GM19099 (cell line): ENCODE data around the gene SYT15.
"Not testable (repeated sequence)": the region's sequence is repeated elsewhere in the genome, so short reads cannot be mapped to it uniquely, and the experiment has no call there.

Source experiments
- POLR2A ChIP-seq: IDR thresholded peaks from 3 replicates; pipeline ENCODE4 v1.6.1; 2011; ENCODE audit warnings: low read depth; ENCODE audit not compliant: insufficient read length; ENCODE audit errors: extremely low read depth

SYT15 gene

DNA sequence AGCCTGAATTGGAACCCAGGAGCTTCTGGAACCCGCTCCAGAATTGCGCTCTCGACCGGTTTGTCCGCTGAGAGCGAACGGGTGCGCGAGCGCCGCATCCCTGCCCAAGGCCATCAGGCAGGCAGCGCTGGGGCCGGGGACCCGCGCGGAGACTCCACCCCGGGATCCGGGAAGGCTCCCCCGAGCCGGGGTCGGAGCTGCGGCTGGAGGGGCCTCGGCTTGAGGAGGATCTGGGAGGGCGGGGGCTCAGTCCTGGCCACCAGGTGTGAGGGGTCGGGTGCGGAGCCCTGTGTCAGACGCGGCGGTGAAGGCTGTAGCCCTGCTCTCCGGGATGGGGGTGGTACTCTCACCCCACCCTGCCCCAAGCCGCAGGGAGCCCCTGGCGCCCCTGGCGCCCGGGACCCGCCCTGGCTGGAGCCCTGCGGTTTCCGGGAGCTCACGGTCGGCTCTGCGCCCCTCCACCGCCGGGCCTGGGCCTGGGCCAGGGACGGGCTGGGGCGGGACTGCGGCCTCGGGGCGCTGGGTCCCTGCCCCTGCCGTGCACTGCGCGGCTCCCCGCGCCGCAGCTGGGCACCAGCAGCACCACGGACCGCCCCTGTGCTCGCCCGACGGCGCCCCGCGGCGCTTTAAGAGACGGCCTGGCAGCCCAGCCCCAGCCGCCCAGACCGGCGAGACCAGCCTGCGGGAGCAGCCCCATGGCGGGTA lies at the start of gene SYT15:
Gene SYT15, plus strand, starts transcription at position 655 of the 705 bp plus-strand sequence. Its CDS starts 41 bp downstream, at position 696.
- not testable (repeated sequence) for TF ChIP-seq POLR2A

DNA sequence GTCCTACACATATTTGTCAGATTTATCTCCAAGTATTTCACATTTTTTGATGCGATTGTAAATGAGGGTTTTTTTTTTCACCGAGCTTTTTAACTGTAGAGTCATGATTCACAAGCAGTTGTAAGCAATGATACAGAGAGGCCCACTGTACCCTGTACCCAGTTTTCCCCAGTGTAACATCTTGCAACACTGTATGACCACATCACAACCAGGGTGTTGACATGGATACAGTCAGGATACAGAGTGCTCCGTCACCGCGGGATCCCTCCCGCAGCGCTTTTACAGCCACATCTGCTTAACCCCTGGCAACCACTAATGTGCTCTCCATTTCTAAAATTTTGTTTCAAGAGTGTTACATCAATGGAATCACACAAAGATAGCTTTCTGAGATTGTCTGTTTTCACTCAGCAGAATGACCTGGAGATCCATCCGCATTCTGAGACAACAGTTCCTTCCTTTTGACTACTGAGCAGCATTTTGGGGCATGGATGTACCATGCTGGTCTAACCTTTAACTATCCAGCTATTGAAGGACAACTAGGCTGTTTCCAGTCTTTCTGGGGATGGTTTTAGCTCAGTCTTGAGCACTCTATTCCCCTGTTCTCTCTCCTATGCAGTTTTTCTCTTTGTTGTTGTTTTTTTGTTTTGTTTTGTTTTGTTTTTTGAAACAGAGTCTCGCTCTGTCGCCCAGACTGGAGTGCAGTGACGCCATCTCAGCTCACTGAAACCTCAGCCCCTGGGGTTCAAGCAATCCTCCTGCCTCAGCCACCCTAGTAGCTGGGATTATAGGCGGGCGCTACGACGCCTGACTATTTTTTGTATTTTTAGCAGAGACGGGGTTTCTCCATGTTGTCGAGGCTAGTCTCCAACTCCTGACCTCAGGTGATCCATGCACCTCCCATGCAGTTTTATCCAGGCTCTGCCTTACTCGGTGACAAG lies 48.4 kb upstream of the SYT15 start:
- no peak for TF ChIP-seq POLR2A

DNA sequence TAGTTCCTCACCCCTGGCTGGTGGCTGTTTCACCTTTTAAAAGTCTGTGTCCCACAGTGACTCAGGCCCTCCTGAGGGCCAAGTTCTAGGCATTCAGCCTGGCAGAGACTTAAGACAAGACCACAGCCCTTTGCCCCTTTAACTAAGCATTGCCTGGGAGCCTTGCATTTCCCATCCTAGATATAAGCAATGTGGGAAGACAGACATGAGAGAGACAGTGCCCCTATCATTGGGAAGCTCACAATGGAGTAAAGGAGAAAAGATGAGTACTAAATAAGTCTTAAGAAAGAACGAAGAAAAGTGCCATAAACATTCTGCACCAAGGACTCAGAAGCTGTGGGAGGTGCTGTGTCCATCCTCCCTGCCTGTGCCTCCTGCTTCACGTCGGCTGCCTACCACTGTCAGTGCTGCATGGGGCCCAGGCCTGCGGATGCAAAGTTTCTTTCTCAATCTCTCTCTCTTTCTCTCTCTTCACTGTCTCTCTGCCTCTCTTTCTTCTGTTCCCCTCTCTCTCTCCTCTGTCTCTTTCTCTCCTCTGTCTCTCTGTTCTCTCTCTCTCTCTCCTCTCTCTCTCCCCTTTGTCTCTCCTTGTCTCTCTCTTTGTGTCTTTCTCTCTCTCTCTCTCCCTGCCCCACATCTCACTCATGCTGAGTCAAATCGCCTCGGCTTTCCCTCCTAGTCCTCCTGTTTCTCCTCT lies 44.0 kb upstream of the SYT15 start:
- TF ChIP-seq POLR2A, result no peak

DNA sequence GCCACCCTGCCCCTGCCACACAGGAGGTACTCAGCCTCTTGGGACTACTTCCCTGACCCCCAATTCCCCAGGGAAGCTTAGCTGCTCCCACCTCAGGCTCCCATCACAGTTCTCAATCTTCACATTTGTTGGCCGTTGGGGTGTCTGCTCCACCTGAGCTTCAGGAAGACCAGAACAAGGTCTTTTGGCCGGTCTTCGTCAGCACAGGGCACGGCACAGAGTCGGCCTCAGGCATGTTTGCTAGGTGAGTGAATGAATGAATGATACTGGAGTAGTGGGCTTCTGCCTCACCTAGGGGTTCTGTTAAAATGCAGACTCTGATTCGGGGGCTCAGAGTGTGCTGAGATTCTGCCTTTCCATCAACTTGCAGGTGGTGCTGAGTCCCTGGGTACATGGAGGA lies 42.8 kb upstream of the SYT15 start:
- TF ChIP-seq POLR2A, result no peak

DNA sequence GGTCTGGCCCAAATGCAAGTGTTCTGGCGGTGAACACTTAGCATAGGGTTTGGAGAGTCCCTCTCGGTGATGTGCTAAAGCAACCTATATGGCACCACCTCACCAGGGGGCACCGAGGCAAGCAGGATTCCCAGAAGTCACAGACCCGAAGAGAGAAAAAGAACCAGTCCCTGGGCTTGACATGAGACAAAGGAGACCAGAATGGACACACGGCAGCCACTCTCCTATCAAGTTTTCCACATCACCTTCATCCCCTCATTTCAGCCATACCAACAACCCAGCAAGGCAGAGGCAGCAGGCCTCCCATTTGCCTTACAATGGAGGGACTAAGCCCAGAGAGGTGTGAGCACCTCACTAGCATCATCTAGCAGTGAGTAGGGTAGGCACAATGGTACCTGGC lies 42.1 kb upstream of the SYT15 start:
- no peak for TF ChIP-seq POLR2A

DNA sequence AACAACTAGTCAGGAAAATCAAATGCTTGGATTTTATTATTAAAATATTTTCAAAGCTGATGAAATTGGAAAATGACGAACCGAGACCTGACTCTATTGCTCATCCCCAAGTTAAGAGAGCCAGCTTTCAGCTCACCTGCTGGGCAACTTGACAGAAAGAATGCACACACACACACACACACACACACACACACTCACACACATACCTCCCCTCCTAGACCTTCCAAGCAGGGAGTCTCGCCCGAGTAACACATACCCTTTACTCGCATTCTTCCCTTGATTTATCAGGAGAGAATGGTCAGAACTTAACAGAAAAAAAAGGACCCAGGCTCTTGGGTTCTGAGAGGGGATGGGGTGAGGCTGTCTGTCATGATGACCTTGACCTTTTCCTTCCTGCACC lies 41.6 kb upstream of the SYT15 start:
- TF ChIP-seq POLR2A, result no peak

DNA sequence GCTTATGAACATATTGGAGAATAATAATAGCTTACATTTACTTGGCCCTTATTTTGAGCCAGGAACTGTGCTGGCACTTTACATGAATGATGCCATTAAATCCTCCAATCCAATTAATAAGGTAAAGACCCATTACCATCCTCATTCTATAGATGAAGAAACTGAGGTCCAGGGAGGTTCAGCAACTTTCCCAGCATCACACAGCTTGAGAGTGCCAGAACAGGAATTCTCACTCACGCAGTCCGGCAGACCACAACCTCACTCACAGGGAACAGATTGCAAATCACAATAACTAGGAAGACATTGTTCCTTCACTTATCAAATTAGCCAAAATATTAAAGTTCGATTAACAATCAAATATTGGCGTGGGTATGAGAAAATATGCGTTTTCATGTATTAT lies 40.8 kb upstream of the SYT15 start:
- no peak for TF ChIP-seq POLR2A

DNA sequence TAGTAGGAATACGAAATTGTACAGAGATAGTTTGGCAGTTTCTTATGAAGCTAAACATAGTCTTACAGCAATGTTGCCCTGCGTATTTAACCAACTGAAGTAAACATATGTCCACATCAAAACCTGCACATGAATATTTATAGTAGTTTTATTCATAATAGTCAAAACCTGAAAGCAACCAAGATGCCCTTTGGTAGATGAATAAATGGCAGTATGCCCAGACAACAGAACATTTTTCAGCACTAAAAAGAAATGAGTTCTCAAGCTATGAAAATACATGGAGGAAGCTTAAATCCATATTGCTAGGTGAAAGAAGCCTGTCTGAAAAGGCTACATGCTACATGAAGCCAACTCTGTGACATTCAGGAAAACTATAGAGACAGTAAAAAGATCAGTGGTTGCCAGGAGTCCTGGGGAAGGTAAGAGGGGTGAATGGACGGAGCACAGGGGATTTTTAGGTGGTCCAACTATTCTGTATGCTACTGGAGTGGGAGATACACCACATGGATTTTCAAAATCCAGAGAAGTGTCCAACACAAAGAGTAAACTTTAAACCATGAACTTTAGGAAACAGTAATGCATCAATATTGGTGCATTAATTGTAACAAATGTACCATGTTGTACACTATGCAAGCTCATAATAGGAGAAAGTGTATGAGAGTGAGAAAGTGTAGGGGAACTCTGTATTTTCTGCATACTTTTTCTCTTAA lies 40.1 kb upstream of the SYT15 start:
- TF ChIP-seq POLR2A, result no peak

DNA sequence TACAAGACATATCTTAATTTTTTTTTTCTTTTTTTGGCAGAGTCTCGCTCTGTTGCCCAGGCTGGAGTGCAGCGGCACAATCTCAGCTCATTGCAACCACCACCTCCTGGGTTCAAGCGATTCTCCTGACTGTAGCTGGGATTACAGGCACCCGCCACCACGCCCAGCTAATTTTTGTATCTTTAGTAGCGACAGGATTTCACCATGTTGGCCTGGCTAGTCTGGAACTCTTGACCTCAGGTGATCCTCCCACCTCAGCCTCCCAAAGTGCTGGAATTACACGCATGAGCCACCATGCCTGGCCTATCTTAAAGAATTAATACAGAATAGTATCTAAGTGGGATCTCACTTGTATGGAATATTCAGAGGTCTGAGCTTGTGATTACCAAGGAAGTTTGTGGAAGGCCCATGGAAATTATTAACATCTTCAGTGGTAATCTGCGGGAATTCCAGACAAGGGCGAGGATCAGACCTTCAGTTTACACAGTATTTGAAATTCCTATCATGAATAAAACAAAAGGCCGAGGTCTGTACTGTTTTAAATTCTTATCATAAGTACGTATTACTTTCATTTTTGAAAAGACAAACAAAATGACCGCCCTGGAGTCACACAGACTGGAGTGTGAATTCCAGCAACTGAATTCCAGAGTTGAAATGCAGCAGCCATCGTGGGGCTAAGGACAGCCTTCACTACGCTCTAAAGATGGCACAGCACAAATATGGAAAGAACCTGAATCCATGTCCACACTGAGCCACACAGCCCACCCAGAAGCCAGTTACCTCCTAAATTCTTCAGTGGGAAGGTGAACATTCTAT lies 39.1 kb upstream of the SYT15 start:
- TF ChIP-seq POLR2A, result no peak

DNA sequence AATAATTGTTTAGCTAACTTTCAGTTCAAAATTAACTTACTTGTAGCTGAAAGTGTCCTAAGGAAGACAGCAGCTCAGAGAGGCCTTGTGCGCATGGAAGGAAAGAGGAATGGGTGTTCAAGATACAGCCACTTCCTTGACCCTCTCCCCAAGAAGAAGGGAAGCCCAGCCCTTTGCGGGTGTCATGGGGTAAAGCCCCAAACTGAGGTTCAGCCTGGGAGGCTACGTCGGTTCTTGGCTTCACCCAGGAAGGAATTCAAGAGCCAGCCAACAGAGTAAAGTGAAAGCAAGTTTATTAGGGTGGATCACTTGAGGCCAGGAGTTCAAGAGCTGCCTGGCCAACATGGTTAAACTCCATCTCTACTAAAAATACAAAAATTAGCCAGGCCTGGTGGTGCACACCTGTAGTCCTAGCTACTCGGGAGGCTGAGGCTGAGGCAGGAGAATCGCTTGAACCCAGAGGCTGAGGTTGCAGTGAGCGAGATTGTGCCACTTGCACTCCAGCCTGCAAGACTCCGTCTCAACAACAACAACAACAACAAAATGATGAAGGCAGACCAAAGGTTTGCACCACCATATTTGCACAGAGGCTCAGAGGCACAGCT lies 38.4 kb upstream of the SYT15 start:
- no peak for TF ChIP-seq POLR2A

DNA sequence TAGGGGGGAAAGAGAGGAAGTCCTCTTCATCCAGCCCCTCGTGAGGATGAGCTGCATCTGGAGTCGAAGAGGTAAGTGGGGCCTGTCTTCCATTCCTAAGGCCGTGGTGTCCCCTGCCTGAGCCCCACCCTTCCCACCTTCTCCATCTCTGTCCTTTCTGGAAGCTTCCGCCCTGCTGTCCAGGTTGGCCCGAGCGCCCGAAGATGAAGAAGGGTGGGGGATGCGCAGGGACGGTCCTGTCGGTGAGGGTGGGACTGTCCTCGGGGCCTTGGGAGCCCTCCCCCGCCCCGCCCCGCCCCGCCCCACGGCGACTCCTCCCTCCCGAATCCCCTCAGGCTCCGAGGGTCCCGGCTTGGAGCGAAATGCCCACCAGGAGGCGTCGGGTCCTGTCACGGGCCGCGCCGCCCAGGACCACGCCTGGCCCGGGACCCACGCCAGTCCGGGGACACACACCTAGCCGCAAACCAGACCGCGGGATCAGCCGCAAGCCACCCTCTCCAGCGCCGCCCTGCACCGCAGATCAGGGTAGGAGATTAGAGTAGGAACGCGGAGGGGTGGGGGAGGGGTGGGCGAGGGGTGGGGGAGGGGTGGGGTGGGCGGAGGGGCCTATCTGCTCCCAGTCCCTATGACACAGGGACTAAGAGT lies 37.8 kb upstream of the SYT15 start:
- TF ChIP-seq POLR2A, result no peak

DNA sequence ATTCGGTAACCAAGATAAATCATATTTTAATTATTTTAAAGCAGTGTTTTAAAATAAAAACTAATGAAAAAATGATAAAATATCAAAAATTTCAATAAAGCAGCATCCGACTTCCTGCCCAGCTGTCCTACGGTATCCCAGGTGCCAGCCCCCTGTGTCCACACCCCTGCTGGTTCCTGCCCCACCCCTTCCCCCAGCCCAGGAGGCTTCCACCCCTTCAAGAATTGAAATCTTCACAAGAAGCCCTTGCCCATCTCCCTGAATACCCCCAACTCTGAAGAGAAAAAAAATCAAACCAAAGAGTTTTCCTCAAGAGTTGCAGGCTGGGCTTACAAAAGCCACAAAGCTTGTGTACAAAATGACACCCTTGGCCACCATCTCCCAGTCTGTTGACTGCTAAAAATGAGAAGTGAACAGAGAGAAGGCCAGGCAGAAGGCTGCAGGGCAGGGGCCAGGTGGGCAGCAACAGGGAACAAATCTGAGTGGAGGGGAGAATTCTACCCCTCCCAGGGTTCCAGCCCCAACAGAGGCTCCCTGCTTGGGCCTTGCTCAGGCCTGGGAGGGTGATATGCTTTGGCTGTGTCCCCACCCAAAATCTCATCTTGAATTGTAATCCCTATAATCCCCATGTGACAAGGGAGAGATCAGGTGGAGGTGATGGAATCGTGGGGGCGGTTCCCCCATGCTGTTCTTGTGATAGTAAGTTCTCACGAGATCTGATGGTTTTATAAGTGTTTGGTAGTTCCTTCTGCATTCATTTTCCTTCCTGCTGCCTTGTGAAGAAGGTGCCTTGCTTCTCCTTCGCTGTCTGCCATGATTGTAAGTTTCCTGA lies 37.0 kb upstream of the SYT15 start:
- no peak for TF ChIP-seq POLR2A

DNA sequence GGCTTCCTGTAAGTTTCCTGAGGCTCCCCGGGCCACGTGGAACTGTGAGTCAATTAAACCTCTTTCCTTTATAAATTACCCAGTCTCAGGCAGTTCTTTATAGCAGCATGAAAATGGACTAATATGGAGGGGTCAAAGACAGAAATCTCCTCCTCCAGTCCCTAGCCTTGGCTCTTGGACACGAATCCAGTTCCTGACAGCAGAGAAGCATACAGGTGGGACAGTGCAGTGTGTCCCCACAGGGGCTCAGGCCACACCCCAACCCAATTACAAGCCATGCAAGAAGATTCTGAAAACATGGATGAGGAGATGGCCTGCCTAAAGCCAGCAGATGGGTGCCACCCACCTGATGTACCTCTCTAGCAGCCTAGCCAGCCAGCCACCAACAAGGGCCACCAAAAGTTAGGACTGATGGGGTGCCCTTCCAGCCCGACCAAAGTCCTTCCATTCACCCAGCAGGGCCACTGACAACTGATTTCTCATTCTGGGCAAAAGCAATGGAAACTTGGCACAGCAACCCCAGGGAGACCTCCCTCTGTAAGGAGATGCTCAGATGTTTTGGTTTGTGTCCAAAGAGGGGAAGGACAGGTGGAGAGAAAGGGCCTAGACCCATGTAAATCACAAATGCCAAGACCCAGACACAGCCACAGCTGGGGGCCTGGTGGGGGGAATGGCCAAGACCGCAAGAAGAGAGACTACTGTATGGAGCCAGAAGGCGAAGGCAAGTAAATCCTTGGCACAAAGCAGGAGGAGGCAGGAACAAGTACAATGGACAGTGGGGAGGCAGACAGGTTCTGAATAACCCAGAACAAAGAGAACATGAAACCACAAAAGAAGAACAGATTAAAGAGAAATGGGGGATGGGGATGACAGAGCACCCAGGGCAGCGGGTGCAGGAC lies 36.1 kb upstream of the SYT15 start:
- no peak for TF ChIP-seq POLR2A
